Uterus (tissue), 4 donors: Measurements from ENCODE around the gene NELFB. TPM values are rescaled to one million over a fixed set of nuclear protein-coding genes. Genes with fewer than 3 reads are reported as not detected.
A peak's percentile ranks its signal among the peaks of the same experiment; 100 is the strongest.
"Not testable (repeated sequence)": the region's sequence is repeated elsewhere in the genome, so short reads cannot be mapped to it uniquely, and the experiment has no call there.

ENCODE experiments used
- DNase-seq, 2 donors: peaks; one replicate each; pipeline ENCODE4 v3.0.0-alpha.2; 2019 to 2020
- H3K27ac ChIP-seq, 2 donors: fragments of 200-600 bp; sonication (generic); 1 replicate in 1 of 2; 2 replicates in 1 of 2; pipeline ENCODE4 v1.5.1; 2016 to 2018
- H3K27me3 ChIP-seq, 2 donors: fragments of 200-600 bp; sonication (generic); one replicate each; pipeline ENCODE4 v1.5.1; 2018 to 2019; ENCODE audit warnings: control low read depth in 1 of 2
- H3K36me3 ChIP-seq, 2 donors: fragments of 200-600 bp; sonication (generic); one replicate each; pipeline ENCODE4 v1.5.1; 2019; ENCODE audit warnings: control low read depth in 1 of 2
- H3K4me1 ChIP-seq, 2 donors: fragments of 200-600 bp; sonication (generic); one replicate each; pipeline ENCODE4 v1.5.1; 2018 to 2019; ENCODE audit warnings: control low read depth in 1 of 2
- H3K4me3 ChIP-seq, 2 donors: fragments of 200-600 bp; sonication (generic); 1 replicate in 1 of 2; 2 replicates in 1 of 2; pipeline ENCODE4 v1.5.1; 2018 to 2019; ENCODE audit warnings: mild to moderate bottlenecking in 1 of 2
- H3K9me3 ChIP-seq, 2 donors: fragments of 200-600 bp; sonication (generic); one replicate each; pipeline ENCODE4 v1.5.1; 2019; ENCODE audit warnings: control low read depth in 1 of 2
- CTCF ChIP-seq, 4 experiments: fragments of 200-600 bp in 2 of 4; fragments of 450-650 bp in 2 of 4; sonication (generic) in 2 of 4; IDR thresholded peaks; one replicate each; pipeline ENCODE4 v1.5.1; 2016 to 2019; ENCODE audit warnings: antibody characterized with exemption in 4 of 4, mild to moderate bottlenecking in 2 of 4, moderate library complexity in 1 of 4
- POLR2A ChIP-seq, 2 donors: fragments of 450-650 bp; IDR thresholded peaks; one replicate each; pipeline ENCODE4 v1.6.1; 2016; ENCODE audit warnings: antibody characterized with exemption in 2 of 2, mild to moderate bottlenecking in 1 of 2, moderate library complexity in 1 of 2
- intact Hi-C: fragments of 100-400 bp; cut with DNase I; formaldehyde crosslinking; loops from one replicate; pipeline ENCODE4 v1.15.1; 2023; ENCODE audit warnings: low total_unique reads
- total RNA-seq, 4 donors: library from RNA; depleted of rRNA in 3 of 4; stranded (reverse); fragments of >200 nt in 3 of 4; gene quantifications; one replicate each; pipeline versions ENCODE4 v1.1.0 to v1.2.4, GENCODE V29; 2014 to 2023
- donor health status: DM: yes; HTN: yes; CAD: no.

NELFB gene
- total RNA-seq, 4 donors from 2014 or later, result 17.1 to 46.5 (median 43.2) TPM

GRCh38 chr9:137256856-137257255, 1.7 kb downstream of the NELFB start:
- no peaks in the 10 kb centered on the region for H3K27me3 ChIP-seq
- TF ChIP-seq CTCF (IDR thresholded peaks at IDR 0.05) (no peak), POLR2A (IDR thresholded peaks at IDR 0.05) (no peak)
- no peak overlapping the region for H3K27ac ChIP-seq
- no peaks in the 10 kb centered on the region for H3K36me3 ChIP-seq
- no peaks in the 10 kb centered on the region for H3K9me3 ChIP-seq
- DNase-seq, result no peak
- H3K4me1 ChIP-seq, result peaks cover 0 to 17% of the 10 kb centered on the region in 2 donors
- no peak overlapping the region for H3K4me3 ChIP-seq
- intact Hi-C loops, result no loop called here

GRCh38 chr9:137262173-137262908, 7.2 kb downstream of the NELFB start:
- H3K9me3 ChIP-seq, DNase-seq, H3K4me3 ChIP-seq, H3K27me3 ChIP-seq, H3K27ac ChIP-seq, intact Hi-C loops, H3K36me3 ChIP-seq, H3K4me1 ChIP-seq: not testable (repeated sequence)
- TF ChIP-seq CTCF (IDR thresholded peaks at IDR 0.05), result peak in 2 of 4 experiments; percentile 36 to 47

- intact Hi-C loops, result no loop called here
- H3K36me3 ChIP-seq, result no peaks in the 10 kb centered on the region
- no peak for TF ChIP-seq POLR2A (IDR thresholded peaks at IDR 0.05)
- TF ChIP-seq CTCF (IDR thresholded peaks at IDR 0.05), result no peak
Measured at GRCh38 chr9:137262909-137263285, 7.8 kb downstream of the NELFB start.

GRCh38 chr9:137263506-137263905, 8.4 kb downstream of the NELFB start:
- Histone ChIP-seq H3K36me3 (no peaks in the 10 kb centered on the region), H3K27me3 (no peaks in the 10 kb centered on the region), H3K4me3 (no peak overlapping the region), H3K27ac (no peak overlapping the region), H3K4me1 (no peaks in the 10 kb centered on the region), H3K9me3 (no peaks in the 10 kb centered on the region)
- intact Hi-C loops, result no loop called here
- DNase-seq, result no peak
- TF ChIP-seq POLR2A (IDR thresholded peaks at IDR 0.05) (no peak), CTCF (IDR thresholded peaks at IDR 0.05) (no peak)

More at GRCh38 chr9:137262909-137263285, 7.8 kb downstream of the NELFB start:
- DNase-seq, result no peak
- Histone ChIP-seq H3K27ac (no peak overlapping the region), H3K4me1 (no peaks in the 10 kb centered on the region), H3K4me3 (no peak overlapping the region), H3K9me3 (no peaks in the 10 kb centered on the region), H3K27me3 (no peaks in the 10 kb centered on the region)

- no peak overlapping the region for H3K27ac ChIP-seq
- no peaks in the 10 kb centered on the region for H3K27me3 ChIP-seq
- no peaks in the 10 kb centered on the region for H3K9me3 ChIP-seq
- no peak overlapping the region for H3K4me3 ChIP-seq
- intact Hi-C loops, result no loop called here
- no peaks in the 10 kb centered on the region for H3K4me1 ChIP-seq
- no peak for DNase-seq
- no peaks in the 10 kb centered on the region for H3K36me3 ChIP-seq
- TF ChIP-seq POLR2A (IDR thresholded peaks at IDR 0.05) (no peak), CTCF (IDR thresholded peaks at IDR 0.05) (no peak)
Measured at GRCh38 chr9:137264067-137264466, 8.9 kb downstream of the NELFB start.
